ENCODE measurements around the gene ZNF277.
"Not testable (repeated sequence)": the region's sequence is repeated elsewhere in the genome, so short reads cannot be mapped to it uniquely, and the experiment has no call there.

ZNF277 gene

GRCh38 chr7:112292162-112292561, 85.7 kb downstream of the ZNF277 start:
- DNase-seq (ENCODE audit: low read depth in 2 of 2): no peak

GRCh38 chr7:112293416-112293815, 86.9 kb downstream of the ZNF277 start:
- DNase-seq (ENCODE audit: low read depth in 2 of 2): no peak

- no peak for DNase-seq (ENCODE audit: low read depth in 2 of 2)
These were observed 89.9 kb downstream of the ZNF277 start for GRCh38 chr7:112296432-112296831.

- no peak for DNase-seq (ENCODE audit: low read depth in 2 of 2)
These were observed 91.2 kb downstream of the ZNF277 start for GRCh38 chr7:112297681-112298080.

GRCh38 chr7:112298543-112299100, 92.1 kb downstream of the ZNF277 start:
- DNase-seq (ENCODE audit: low read depth in 2 of 2): no peak

- no peak for DNase-seq (ENCODE audit: low read depth in 2 of 2)
These were observed 93.6 kb downstream of the ZNF277 start for GRCh38 chr7:112300072-112300471.

GRCh38 chr7:112300831-112301407, 94.4 kb downstream of the ZNF277 start:
- no peak for DNase-seq (ENCODE audit: low read depth in 2 of 2)

GRCh38 chr7:112302566-112302965, 96.1 kb downstream of the ZNF277 start:
- DNase-seq (ENCODE audit: low read depth in 2 of 2): no peak

GRCh38 chr7:112306903-112307302, 100.4 kb downstream of the ZNF277 start:
- no peak for DNase-seq (ENCODE audit: low read depth in 2 of 2)

- no peak for DNase-seq (ENCODE audit: low read depth in 2 of 2)
These were observed 101.0 kb downstream of the ZNF277 start for GRCh38 chr7:112307506-112307905.

GRCh38 chr7:112308974-112309373, 102.5 kb downstream of the ZNF277 start:
- DNase-seq (ENCODE audit: low read depth in 2 of 2): no peak

GRCh38 chr7:112316803-112317202, 110.3 kb downstream of the ZNF277 start:
- not testable (repeated sequence) for DNase-seq (ENCODE audit: low read depth in 2 of 2)

- DNase-seq (ENCODE audit: low read depth in 2 of 2): no peak
These were observed 115.6 kb downstream of the ZNF277 start for GRCh38 chr7:112322070-112322469.

- DNase-seq (ENCODE audit: low read depth in 2 of 2): no peak
These were observed 121.1 kb downstream of the ZNF277 start for GRCh38 chr7:112327566-112327965.

- DNase-seq (ENCODE audit: low read depth in 2 of 2): no peak
These were observed 125.0 kb downstream of the ZNF277 start for GRCh38 chr7:112331492-112331891.

- no peak for DNase-seq (ENCODE audit: low read depth in 2 of 2)
These were observed 127.9 kb downstream of the ZNF277 start for GRCh38 chr7:112334366-112334765.

GRCh38 chr7:112336261-112336660, 129.8 kb downstream of the ZNF277 start:
- DNase-seq (ENCODE audit: low read depth in 2 of 2): no peak

- DNase-seq (ENCODE audit: low read depth in 2 of 2): no peak
These were observed 130.6 kb downstream of the ZNF277 start for GRCh38 chr7:112336936-112337576.

GRCh38 chr7:112337892-112338291, 131.4 kb downstream of the ZNF277 start:
- DNase-seq (ENCODE audit: low read depth in 2 of 2): no peak

GRCh38 chr7:112338786-112339185, 132.3 kb downstream of the ZNF277 start:
- DNase-seq (ENCODE audit: low read depth in 2 of 2): no peak

GRCh38 chr7:112341464-112341863, 135.0 kb downstream of the ZNF277 start:
- DNase-seq (ENCODE audit: low read depth in 2 of 2): no peak

- DNase-seq (ENCODE audit: low read depth in 2 of 2): no peak
These were observed 140.0 kb downstream of the ZNF277 start for GRCh38 chr7:112346381-112347060.

- no peak for DNase-seq (ENCODE audit: low read depth in 2 of 2)
These were observed 140.6 kb downstream of the ZNF277 start for GRCh38 chr7:112347088-112347487.

All from stimulated activated CD4-positive, alpha-beta T cell treated with anti-CD3 and anti-CD28 coated beads, Interleukin-1b, Interleukin-23, amount 100 ng/mL, for 4 hours (primary cell).